C4-2B (cell line): ENCODE data around the gene ACKR2.

Experiments
- CTCF ChIP-seq: fragments of 450-650 bp; conservative IDR thresholded peaks from 2 replicates; pipeline ENCODE4 v1.5.1; 2017; ENCODE audit warnings: mild to moderate bottlenecking
- ZFX ChIP-seq: fragments of 450-650 bp; IDR thresholded peaks from 2 replicates; pipeline ENCODE4 v1.6.1; 2017

- TF ChIP-seq CTCF, result no peak
- TF ChIP-seq ZFX, result no peak
These were observed 42.1 kb downstream of the ACKR2 start for GRCh38 chr3:42851228-42851834.
